Fibroblast of mammary gland (primary cell): ENCODE data around the gene KLHL18.
A peak's percentile ranks its signal among the peaks of the same experiment; 100 is the strongest.

ENCODE experiments used
- DNase-seq: peaks from one replicate; pipeline ENCODE4 v3.0.0-alpha.2; 2010; ENCODE audit warnings: low read depth
- H3K4me3 ChIP-seq: 2 replicates; pipeline ENCODE4 v1.5.1; 2011; ENCODE audit warnings: low read depth, mild to moderate bottlenecking, low read length, moderate library complexity; ENCODE audit not compliant: control insufficient read depth
- TF ChIP-seq, protein P1 (sequence below): conservative IDR thresholded peaks from 2 replicates; pipeline ENCODE4 v1.5.1; 2011; ENCODE audit warnings: low read depth, low read length, inconsistent platforms; ENCODE audit not compliant: control insufficient read depth, insufficient read depth

KLHL18 gene

DNA sequence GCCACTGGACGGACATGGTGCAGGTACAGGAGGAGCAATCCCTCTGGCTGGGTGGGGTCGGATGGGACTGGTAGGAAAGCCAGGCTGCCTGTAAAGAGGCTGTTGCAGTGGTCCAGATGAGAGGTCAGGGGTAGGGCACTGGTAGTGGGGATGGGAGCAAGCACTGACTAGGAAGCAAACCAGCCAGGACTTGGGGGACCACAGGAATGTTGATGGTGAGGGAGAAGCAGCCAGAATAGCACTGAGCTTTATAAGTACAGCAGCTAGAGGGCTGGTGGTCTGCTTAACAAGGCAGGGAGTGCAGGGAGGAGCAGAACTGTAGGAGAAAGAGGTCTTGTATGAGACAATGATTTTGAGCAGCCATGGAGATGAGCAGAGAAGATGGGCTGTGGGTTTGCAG, 59.4 kb downstream of the KLHL18 start:
- DNase-seq = no peak
- TF ChIP-seq, protein P1, sequence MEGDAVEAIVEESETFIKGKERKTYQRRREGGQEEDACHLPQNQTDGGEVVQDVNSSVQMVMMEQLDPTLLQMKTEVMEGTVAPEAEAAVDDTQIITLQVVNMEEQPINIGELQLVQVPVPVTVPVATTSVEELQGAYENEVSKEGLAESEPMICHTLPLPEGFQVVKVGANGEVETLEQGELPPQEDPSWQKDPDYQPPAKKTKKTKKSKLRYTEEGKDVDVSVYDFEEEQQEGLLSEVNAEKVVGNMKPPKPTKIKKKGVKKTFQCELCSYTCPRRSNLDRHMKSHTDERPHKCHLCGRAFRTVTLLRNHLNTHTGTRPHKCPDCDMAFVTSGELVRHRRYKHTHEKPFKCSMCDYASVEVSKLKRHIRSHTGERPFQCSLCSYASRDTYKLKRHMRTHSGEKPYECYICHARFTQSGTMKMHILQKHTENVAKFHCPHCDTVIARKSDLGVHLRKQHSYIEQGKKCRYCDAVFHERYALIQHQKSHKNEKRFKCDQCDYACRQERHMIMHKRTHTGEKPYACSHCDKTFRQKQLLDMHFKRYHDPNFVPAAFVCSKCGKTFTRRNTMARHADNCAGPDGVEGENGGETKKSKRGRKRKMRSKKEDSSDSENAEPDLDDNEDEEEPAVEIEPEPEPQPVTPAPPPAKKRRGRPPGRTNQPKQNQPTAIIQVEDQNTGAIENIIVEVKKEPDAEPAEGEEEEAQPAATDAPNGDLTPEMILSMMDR = no peak
- no peak overlapping the region for H3K4me3 ChIP-seq

- no peak overlapping the region for H3K4me3 ChIP-seq
- no peak for DNase-seq
- TF ChIP-seq, protein P1 = no peak
These were observed 60.1 kb downstream of the KLHL18 start for GRCh38 chr3:47342812-47343211.

DNA sequence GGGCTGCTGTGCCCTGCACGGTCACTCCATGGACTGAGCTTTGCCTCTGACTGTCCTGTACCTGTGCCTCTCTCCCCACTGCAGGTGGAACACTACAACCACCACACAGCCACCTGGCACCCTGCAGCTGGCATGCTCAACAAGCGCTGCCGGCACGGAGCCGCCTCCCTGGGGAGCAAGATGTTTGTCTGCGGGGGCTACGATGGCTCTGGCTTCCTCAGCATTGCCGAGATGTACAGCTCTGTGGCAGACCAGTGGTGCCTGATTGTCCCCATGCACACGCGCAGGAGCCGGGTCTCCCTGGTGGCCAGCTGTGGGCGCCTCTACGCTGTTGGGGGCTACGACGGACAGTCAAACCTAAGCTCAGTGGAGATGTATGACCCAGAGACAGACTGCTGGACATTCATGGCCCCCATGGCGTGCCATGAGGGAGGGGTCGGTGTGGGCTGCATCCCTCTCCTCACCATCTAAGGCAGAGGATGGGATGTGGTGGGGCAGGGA, 60.8 kb downstream of the KLHL18 start:
- no peak for DNase-seq
- TF ChIP-seq, protein P1 = no peak
- H3K4me3 ChIP-seq = no peak overlapping the region

DNA sequence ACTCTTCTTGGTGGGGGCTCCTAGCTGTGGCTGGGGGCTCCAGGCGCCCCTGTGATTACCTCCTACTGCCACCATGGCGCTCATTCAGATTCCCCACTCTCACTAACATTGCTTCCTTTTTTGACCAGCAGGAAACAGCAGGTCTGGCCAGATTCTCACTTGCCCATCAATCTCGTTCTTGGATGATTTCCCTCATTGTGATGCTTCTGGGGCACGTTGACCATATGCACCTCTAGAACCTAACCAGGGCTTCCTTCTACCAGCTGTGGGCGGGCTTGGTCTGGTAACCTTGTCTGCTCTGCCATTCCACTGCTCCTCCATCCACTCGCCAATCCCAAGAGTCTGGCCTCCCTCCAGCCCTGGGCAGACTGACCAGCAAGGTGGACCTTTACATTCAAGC, 62.2 kb downstream of the KLHL18 start:
- no peak for DNase-seq
- H3K4me3 ChIP-seq = no peak overlapping the region
- TF ChIP-seq, protein P1 = no peak

DNA sequence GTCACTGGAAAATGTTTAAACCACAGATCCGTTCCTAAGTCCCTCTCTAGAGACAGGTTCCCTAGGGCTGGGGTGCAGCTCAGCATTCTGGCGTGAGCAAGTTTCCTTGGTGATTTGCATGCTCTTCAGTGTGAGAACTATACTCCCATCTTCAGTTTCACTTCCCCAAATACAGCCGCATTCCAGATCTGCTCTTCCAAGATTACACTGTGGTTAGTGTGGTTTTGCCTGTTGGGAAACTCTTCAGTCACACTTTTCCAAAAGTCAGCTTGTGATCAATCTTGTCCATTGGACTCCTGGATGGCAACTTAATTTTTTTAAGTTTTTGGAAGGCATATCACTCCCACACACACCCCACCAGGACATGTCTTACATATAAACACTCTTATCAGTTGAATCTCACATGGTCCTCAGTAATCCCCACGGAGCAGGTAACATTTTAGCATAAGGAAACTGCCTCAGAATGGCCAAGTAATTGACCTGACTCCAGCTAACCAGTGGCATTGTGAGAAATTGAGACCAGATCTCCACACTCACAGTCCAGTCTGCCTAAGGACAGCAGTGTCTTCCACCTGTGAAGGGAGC, 64.6 kb downstream of the KLHL18 start:
- DNase-seq = peak; percentile 65
- TF ChIP-seq, protein P1 = no peak

GRCh38 chr3:47348411-47349154, 65.8 kb downstream of the KLHL18 start:
- TF ChIP-seq, protein P1 = no peak
- H3K4me3 ChIP-seq = no peak overlapping the region

More for the DNA sequence above, 64.6 kb downstream of the KLHL18 start:
- no peak overlapping the region for H3K4me3 ChIP-seq

More at GRCh38 chr3:47348411-47349154, 65.8 kb downstream of the KLHL18 start:
- DNase-seq = no peak
